ENCODE results near the gene ERI3.

ERI3 gene

DNA sequence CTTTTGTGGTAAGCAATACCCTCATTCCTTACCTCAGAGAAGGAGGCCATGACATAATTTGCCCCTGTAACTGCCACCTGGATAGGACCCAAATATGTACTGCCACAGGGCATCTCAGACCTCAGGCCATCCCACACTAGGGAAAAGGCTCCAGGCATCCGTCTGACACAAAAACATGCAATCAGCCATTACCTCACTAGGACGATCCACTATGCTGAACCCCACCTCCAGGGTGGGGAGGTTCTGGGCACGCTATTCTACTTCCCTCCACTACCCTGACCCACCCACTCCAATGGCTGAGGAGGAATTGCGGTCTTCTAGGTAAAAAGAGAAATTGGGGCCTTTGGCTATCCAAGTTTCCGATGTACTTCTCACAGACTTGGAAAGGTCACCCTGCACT lies 53.6 kb downstream of the ERI3 start:
- Histone ChIP-seq H3K27ac (ENCODE audit: low read depth, low read length, poor library complexity, severe bottlenecking) (no peak overlapping the region), H3K9me3 (ENCODE audit: low read length) (no peaks in the 10 kb centered on the region), H3K27me3 (ENCODE audit: insufficient read depth, low read length) (no peaks in the 10 kb centered on the region), H3K4me2 (ENCODE audit: low read length) (no peak overlapping the region), H2AFZ (ENCODE audit: low read length) (no peak overlapping the region), H3K9me2 (ENCODE audit: low read depth, low read length) (no peaks in the 10 kb centered on the region), H4K20me1 (ENCODE audit: insufficient read depth, low read length) (no peaks in the 10 kb centered on the region), H3K4me1 (ENCODE audit: insufficient read depth, low read length, severe bottlenecking) (no peaks in the 10 kb centered on the region), H3K4me3 (ENCODE audit: low read depth, low read length, poor library complexity, severe bottlenecking) (no peak overlapping the region), H3K9ac (ENCODE audit: low read length) (no peak overlapping the region), H3F3A (ENCODE audit: insufficient read depth, low read length) (no peaks in the 10 kb centered on the region), H3K79me2 (ENCODE audit: insufficient read depth, low read length) (no peaks in the 10 kb centered on the region), H3K36me3 (ENCODE audit: insufficient read depth, low read length) (peaks cover 43% of the 10 kb centered on the region)
- TF ChIP-seq EZH2 (IDR thresholded peaks at IDR 0.05; ENCODE audit: borderline replicate concordance, low read length): no peak
- TF ChIP-seq, protein P1, sequence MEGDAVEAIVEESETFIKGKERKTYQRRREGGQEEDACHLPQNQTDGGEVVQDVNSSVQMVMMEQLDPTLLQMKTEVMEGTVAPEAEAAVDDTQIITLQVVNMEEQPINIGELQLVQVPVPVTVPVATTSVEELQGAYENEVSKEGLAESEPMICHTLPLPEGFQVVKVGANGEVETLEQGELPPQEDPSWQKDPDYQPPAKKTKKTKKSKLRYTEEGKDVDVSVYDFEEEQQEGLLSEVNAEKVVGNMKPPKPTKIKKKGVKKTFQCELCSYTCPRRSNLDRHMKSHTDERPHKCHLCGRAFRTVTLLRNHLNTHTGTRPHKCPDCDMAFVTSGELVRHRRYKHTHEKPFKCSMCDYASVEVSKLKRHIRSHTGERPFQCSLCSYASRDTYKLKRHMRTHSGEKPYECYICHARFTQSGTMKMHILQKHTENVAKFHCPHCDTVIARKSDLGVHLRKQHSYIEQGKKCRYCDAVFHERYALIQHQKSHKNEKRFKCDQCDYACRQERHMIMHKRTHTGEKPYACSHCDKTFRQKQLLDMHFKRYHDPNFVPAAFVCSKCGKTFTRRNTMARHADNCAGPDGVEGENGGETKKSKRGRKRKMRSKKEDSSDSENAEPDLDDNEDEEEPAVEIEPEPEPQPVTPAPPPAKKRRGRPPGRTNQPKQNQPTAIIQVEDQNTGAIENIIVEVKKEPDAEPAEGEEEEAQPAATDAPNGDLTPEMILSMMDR (IDR thresholded peaks at IDR 0.05; ENCODE audit: low read length): no peak

DNA sequence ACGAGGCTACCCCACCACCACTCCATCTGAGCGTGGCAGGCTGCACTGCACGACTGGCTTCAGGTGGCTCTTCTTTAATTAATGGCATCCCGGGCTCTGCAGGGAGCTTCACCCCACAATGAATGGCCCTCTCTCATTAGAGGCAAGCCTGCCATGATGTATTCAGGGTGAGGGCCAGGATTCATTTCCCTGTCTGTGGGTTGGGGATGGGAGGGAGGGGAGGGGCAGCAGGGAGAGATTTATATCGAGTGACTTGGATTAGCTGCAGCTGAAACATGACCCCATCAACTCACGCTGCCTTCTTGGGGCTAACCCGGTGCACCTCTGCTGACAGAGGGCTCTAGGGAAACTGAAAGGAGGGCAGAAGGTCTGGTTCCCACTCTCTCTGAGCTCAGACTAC lies 54.2 kb downstream of the ERI3 start:
- Histone ChIP-seq H3K4me3 (ENCODE audit: low read depth, low read length, poor library complexity, severe bottlenecking) (no peak overlapping the region), H3K36me3 (ENCODE audit: insufficient read depth, low read length) (peaks cover 43% of the 10 kb centered on the region; the same call in 1 of the 2 replicates), H2AFZ (ENCODE audit: low read length) (no peak overlapping the region), H3F3A (ENCODE audit: insufficient read depth, low read length) (no peaks in the 10 kb centered on the region), H3K4me2 (ENCODE audit: low read length) (no peak overlapping the region), H3K79me2 (ENCODE audit: insufficient read depth, low read length) (no peaks in the 10 kb centered on the region), H3K9me3 (ENCODE audit: low read length) (no peaks in the 10 kb centered on the region), H3K27me3 (ENCODE audit: insufficient read depth, low read length) (no peaks in the 10 kb centered on the region), H3K4me1 (ENCODE audit: insufficient read depth, low read length, severe bottlenecking) (no peaks in the 10 kb centered on the region), H3K9me2 (ENCODE audit: low read depth, low read length) (no peaks in the 10 kb centered on the region), H4K20me1 (ENCODE audit: insufficient read depth, low read length) (no peaks in the 10 kb centered on the region), H3K9ac (ENCODE audit: low read length) (no peak overlapping the region), H3K27ac (ENCODE audit: low read depth, low read length, poor library complexity, severe bottlenecking) (no peak overlapping the region)
- TF ChIP-seq, protein P1 (IDR thresholded peaks at IDR 0.05; ENCODE audit: low read length): no peak
- no peak for TF ChIP-seq EZH2 (IDR thresholded peaks at IDR 0.05; ENCODE audit: borderline replicate concordance, low read length)

DNA sequence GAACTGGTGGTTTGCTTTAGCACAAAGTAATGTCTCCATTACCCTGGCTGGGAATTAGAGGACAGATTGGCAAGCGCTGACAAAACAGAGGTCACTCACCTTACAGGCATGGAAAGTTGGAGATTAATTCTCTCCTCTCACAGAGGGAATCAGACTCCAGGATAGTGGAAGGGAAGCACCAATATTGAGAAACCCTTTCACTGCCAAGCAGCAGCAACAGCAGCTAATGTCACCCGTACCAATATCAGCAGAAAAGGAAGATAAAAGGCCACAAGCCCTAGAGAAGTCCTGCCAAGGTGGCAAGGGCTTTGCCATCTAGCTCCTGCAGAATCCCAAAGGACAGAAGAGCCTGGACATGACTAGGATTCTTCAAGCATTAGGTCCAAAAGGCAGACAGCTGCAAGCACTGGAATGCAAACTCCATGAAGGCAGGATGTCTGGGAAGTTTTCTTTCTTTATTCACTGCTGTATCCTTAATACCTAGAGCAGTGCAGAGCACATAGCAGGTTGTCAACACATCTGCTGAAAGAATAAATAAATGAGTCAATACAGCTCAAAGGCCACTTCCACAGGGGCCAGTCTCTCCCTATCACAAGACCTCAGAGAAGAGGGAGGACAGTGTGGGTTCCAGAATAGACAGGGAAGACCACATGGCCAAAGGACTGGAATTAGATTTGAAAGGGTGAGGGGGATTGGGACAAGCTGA lies 57.2 kb downstream of the ERI3 start:
- Histone ChIP-seq H3K9me2 (ENCODE audit: low read depth, low read length) (no peaks in the 10 kb centered on the region), H3K4me3 (ENCODE audit: low read depth, low read length, poor library complexity, severe bottlenecking) (no peak overlapping the region), H3K27ac (ENCODE audit: low read depth, low read length, poor library complexity, severe bottlenecking) (no peak overlapping the region), H3K27me3 (ENCODE audit: insufficient read depth, low read length) (no peaks in the 10 kb centered on the region), H3K9ac (ENCODE audit: low read length) (no peak overlapping the region), H3K9me3 (ENCODE audit: low read length) (no peaks in the 10 kb centered on the region), H2AFZ (ENCODE audit: low read length) (no peak overlapping the region), H3K79me2 (ENCODE audit: insufficient read depth, low read length) (no peaks in the 10 kb centered on the region), H3K36me3 (ENCODE audit: insufficient read depth, low read length) (peaks cover 34% of the 10 kb centered on the region; the same call in 1 of the 2 replicates), H4K20me1 (ENCODE audit: insufficient read depth, low read length) (no peaks in the 10 kb centered on the region), H3F3A (ENCODE audit: insufficient read depth, low read length) (no peaks in the 10 kb centered on the region), H3K4me2 (ENCODE audit: low read length) (no peak overlapping the region), H3K4me1 (ENCODE audit: insufficient read depth, low read length, severe bottlenecking) (no peaks in the 10 kb centered on the region)
- TF ChIP-seq EZH2 (IDR thresholded peaks at IDR 0.05; ENCODE audit: borderline replicate concordance, low read length): no peak
- TF ChIP-seq, protein P1 (IDR thresholded peaks at IDR 0.05; ENCODE audit: low read length): no peak
